ENCODE measurements around the gene ACTL10. TPM values are rescaled to one million over a fixed set of nuclear protein-coding genes. Genes with fewer than 3 reads are reported as not detected.

Gene ACTL10
- total RNA-seq, 1 donor from 2014 or later, result 1.1 TPM

DNA sequence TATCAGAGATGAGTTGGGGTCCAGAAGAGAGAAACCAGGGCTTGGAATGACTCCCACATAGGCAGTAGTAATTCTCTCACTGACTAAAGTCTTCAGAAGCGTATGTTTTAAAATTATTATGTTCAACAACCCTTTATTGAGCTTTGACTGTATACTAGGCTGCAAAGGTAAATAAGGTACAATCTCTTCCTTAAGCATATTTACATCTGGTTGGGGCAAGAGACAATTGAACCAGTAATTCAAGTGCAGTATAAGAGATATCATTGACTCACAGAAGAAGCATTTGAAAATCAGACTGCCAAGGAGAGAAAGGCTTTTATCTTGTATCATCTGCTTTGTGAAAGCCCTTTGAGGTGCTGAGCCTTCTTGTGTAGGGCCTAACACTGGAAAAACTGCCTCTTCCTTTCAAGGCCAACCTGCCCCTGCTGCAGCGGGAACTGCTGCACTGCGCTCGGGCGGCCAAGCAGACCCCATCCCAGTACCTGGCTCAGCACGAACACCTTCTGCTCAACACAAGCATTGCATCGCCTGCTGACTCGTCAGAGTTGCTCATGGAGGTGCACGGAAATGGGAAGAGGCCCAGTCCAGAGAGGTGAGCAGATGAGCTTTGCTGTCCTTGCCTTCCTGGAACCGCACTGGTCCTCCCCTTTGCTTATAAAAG lies 43.9 kb upstream of the ACTL10 start:
- Histone ChIP-seq H3K4me1 (ENCODE audit: insufficient read depth, low read length) (no peaks in the 10 kb centered on the region), H3K4me3 (ENCODE audit: insufficient read depth, low read depth, low read length) (no peak overlapping the region), H3K9ac (ENCODE audit: low read length) (no peak overlapping the region), H4K20me1 (ENCODE audit: insufficient read depth, low read length) (no peaks in the 10 kb centered on the region), H2AFZ (ENCODE audit: low read depth, low read length) (no peak overlapping the region), H3K4me2 (ENCODE audit: low read length) (no peak overlapping the region), H3K9me3 (ENCODE audit: insufficient read depth, low read depth, low read length) (no peaks in the 10 kb centered on the region), H3K79me2 (ENCODE audit: insufficient read depth, low read length) (no peaks in the 10 kb centered on the region), H3K27me3 (ENCODE audit: insufficient read depth, low read length) (no peaks in the 10 kb centered on the region), H3K36me3 (ENCODE audit: insufficient read depth, low read length) (no peaks in the 10 kb centered on the region), H3K27ac (ENCODE audit: low read depth, low read length) (no peak overlapping the region)
- Mint-ChIP-seq H3K4me1 (ENCODE audit: low read depth, unreplicated experiment) (peaks cover 3% of the 10 kb centered on the region), H3K27me3 (ENCODE audit: low read depth, unreplicated experiment) (no peaks in the 10 kb centered on the region), H3K36me3 (ENCODE audit: low read depth, unreplicated experiment) (peaks cover 21% of the 10 kb centered on the region), H3K27ac (ENCODE audit: unreplicated experiment) (no peak overlapping the region), H3K9me3 (ENCODE audit: unreplicated experiment) (no peaks in the 10 kb centered on the region), H3K4me3 (ENCODE audit: unreplicated experiment) (no peak overlapping the region)
- no peak for DNase-seq (ENCODE audit: low read depth)
- FAIRE-seq, result no peak
- TF ChIP-seq, protein P1, sequence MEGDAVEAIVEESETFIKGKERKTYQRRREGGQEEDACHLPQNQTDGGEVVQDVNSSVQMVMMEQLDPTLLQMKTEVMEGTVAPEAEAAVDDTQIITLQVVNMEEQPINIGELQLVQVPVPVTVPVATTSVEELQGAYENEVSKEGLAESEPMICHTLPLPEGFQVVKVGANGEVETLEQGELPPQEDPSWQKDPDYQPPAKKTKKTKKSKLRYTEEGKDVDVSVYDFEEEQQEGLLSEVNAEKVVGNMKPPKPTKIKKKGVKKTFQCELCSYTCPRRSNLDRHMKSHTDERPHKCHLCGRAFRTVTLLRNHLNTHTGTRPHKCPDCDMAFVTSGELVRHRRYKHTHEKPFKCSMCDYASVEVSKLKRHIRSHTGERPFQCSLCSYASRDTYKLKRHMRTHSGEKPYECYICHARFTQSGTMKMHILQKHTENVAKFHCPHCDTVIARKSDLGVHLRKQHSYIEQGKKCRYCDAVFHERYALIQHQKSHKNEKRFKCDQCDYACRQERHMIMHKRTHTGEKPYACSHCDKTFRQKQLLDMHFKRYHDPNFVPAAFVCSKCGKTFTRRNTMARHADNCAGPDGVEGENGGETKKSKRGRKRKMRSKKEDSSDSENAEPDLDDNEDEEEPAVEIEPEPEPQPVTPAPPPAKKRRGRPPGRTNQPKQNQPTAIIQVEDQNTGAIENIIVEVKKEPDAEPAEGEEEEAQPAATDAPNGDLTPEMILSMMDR (IDR thresholded peaks at IDR 0.05; ENCODE audit: insufficient read depth, low read depth, low read length), result no peak
- no peak for TF ChIP-seq EZH2 (IDR thresholded peaks at IDR 0.05; ENCODE audit: insufficient read depth, low read length)

DNA sequence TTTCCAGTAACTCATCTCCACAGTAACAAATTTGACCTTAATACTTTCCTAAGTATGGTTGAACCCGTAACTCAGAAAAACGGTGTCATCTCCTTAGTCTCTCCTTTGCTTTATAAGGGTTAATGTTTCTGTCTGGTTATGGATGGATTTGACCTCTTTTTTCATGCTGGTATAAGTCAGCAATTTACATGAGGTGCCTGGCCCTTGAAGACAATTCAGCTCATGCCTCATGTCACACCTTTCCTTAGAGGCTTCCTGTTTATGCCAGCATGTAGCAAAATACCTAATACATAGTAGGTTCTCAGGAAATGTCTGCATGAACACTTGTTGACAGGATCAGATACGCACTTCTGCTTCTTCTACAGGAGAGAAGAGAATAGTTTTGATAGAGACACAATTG lies 42.3 kb upstream of the ACTL10 start:
- H3K27me3 Mint-ChIP-seq (ENCODE audit: low read depth, unreplicated experiment), result no peaks in the 10 kb centered on the region
- no peaks in the 10 kb centered on the region for H3K9me3 Mint-ChIP-seq (ENCODE audit: unreplicated experiment)

DNA sequence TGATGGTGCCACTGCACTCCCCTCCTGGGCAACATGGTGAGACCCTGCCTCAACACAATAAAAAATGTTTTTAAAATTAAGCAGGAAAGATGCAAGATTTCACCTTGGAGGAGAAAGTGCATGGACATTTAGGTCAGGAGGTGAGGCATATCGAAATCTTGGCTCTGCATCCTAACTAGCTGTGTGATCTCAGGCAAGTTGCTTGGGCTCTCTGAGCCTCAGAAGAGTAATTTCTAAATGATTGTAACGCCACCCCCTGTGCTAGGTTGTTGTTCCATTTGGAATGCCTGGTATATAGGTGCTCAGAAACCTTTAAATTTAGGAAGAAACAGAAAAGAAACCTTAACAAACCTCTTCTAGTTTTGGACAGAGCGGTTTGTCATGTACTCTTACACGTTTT lies 40.6 kb upstream of the ACTL10 start:
- no peak overlapping the region for H3K27ac ChIP-seq (ENCODE audit: low read depth, low read length)

More for the DNA sequence above, 42.3 kb upstream of the ACTL10 start:
- Histone ChIP-seq H3K27ac (ENCODE audit: low read depth, low read length) (no peak overlapping the region), H3K9me3 (ENCODE audit: insufficient read depth, low read depth, low read length) (no peaks in the 10 kb centered on the region), H4K20me1 (ENCODE audit: insufficient read depth, low read length) (no peaks in the 10 kb centered on the region), H3K79me2 (ENCODE audit: insufficient read depth, low read length) (no peaks in the 10 kb centered on the region), H3K4me1 (ENCODE audit: insufficient read depth, low read length) (no peaks in the 10 kb centered on the region), H3K36me3 (ENCODE audit: insufficient read depth, low read length) (no peaks in the 10 kb centered on the region), H2AFZ (ENCODE audit: low read depth, low read length) (no peak overlapping the region), H3K4me3 (ENCODE audit: insufficient read depth, low read depth, low read length) (no peak overlapping the region), H3K9ac (ENCODE audit: low read length) (no peak overlapping the region), H3K27me3 (ENCODE audit: insufficient read depth, low read length) (no peaks in the 10 kb centered on the region), H3K4me2 (ENCODE audit: low read length) (no peak overlapping the region)
- FAIRE-seq (no peak), DNase-seq (ENCODE audit: low read depth) (no peak)
- H3K27ac Mint-ChIP-seq (ENCODE audit: unreplicated experiment), result no peak overlapping the region
- H3K36me3 Mint-ChIP-seq (ENCODE audit: low read depth, unreplicated experiment), result peaks cover 22% of the 10 kb centered on the region
- no peak overlapping the region for H3K4me3 Mint-ChIP-seq (ENCODE audit: unreplicated experiment)
- TF ChIP-seq, protein P1 (IDR thresholded peaks at IDR 0.05; ENCODE audit: insufficient read depth, low read depth, low read length), result no peak
- no peak for TF ChIP-seq EZH2 (IDR thresholded peaks at IDR 0.05; ENCODE audit: insufficient read depth, low read length)
- peaks cover 3% of the 10 kb centered on the region for H3K4me1 Mint-ChIP-seq (ENCODE audit: low read depth, unreplicated experiment)

More for the DNA sequence above, 40.6 kb upstream of the ACTL10 start:
- no peak for FAIRE-seq
- no peaks in the 10 kb centered on the region for H3K9me3 Mint-ChIP-seq (ENCODE audit: unreplicated experiment)
- H3K27ac Mint-ChIP-seq (ENCODE audit: unreplicated experiment), result no peak overlapping the region
- H3K4me3 Mint-ChIP-seq (ENCODE audit: unreplicated experiment), result no peak overlapping the region
- DNase-seq (ENCODE audit: low read depth), result no peak
- Histone ChIP-seq H2AFZ (ENCODE audit: low read depth, low read length) (no peak overlapping the region), H3K36me3 (ENCODE audit: insufficient read depth, low read length) (peaks cover 5% of the 10 kb centered on the region), H3K9me3 (ENCODE audit: insufficient read depth, low read depth, low read length) (no peaks in the 10 kb centered on the region), H3K4me1 (ENCODE audit: insufficient read depth, low read length) (no peaks in the 10 kb centered on the region), H4K20me1 (ENCODE audit: insufficient read depth, low read length) (no peaks in the 10 kb centered on the region), H3K27me3 (ENCODE audit: insufficient read depth, low read length) (no peaks in the 10 kb centered on the region), H3K79me2 (ENCODE audit: insufficient read depth, low read length) (no peaks in the 10 kb centered on the region), H3K4me3 (ENCODE audit: insufficient read depth, low read depth, low read length) (no peak overlapping the region), H3K9ac (ENCODE audit: low read length) (no peak overlapping the region), H3K4me2 (ENCODE audit: low read length) (no peak overlapping the region)
- H3K36me3 Mint-ChIP-seq (ENCODE audit: low read depth, unreplicated experiment), result peaks cover 35% of the 10 kb centered on the region
- peaks cover 8% of the 10 kb centered on the region for H3K4me1 Mint-ChIP-seq (ENCODE audit: low read depth, unreplicated experiment)
- H3K27me3 Mint-ChIP-seq (ENCODE audit: low read depth, unreplicated experiment), result no peaks in the 10 kb centered on the region
- TF ChIP-seq, protein P1 (IDR thresholded peaks at IDR 0.05; ENCODE audit: insufficient read depth, low read depth, low read length), result no peak

Measured in astrocyte (in vitro differentiated cells and primary cell).